ELF-1 (cell line): ENCODE results near the gene SDCBP2.

Experiments
- DNase-seq: peaks from one replicate; pipeline ENCODE4 v3.0.0-alpha.2; 2016; ENCODE audit warnings: low read depth, low spot score

Gene SDCBP2

GRCh38 chr20:1274485-1275311 lies 54.2 kb downstream of the SDCBP2 start:
- DNase-seq, result no peak

GRCh38 chr20:1273366-1273765 lies 55.6 kb downstream of the SDCBP2 start:
- no peak for DNase-seq

- no peak for DNase-seq
Observed at GRCh38 chr20:1272368-1273100, 56.4 kb downstream of the SDCBP2 start.

GRCh38 chr20:1269850-1270249 lies 59.1 kb downstream of the SDCBP2 start:
- DNase-seq, result no peak

- no peak for DNase-seq
Observed at GRCh38 chr20:1269235-1269634, 59.7 kb downstream of the SDCBP2 start.

- no peak for DNase-seq
Observed at GRCh38 chr20:1267809-1268374, 61.0 kb downstream of the SDCBP2 start.

- DNase-seq, result no peak
Observed at GRCh38 chr20:1267161-1267560, 61.8 kb downstream of the SDCBP2 start.

- peak; percentile 62 for DNase-seq
Observed at GRCh38 chr20:1266167-1266973, 62.6 kb downstream of the SDCBP2 start, which contains the start of gene SNPH. Gene SNPH, plus strand, starts transcription at chr20:1266294. Its CDS starts 29,946 bp downstream, at chr20:1296240.

GRCh38 chr20:1265916-1266166 lies 63.1 kb downstream of the SDCBP2 start:
- no peak for DNase-seq

- no peak for DNase-seq
Observed at GRCh38 chr20:1265226-1265915, 63.6 kb downstream of the SDCBP2 start.

- no peak for DNase-seq
Observed at GRCh38 chr20:1264727-1265126, 64.2 kb downstream of the SDCBP2 start.

GRCh38 chr20:1263853-1264252 lies 65.1 kb downstream of the SDCBP2 start:
- no peak for DNase-seq
